ENCODE data around the gene RBM33. TPM values are rescaled to one million over a fixed set of nuclear protein-coding genes. Genes with fewer than 3 reads are reported as not detected.

RBM33 gene
- total and polyA plus RNA-seq, 9 of the 15 experiments (the other 6 are each of a cell fraction or from before 2014, with no cell fraction given) = 4.4 to 80.7 (median 27.3) TPM

DNA sequence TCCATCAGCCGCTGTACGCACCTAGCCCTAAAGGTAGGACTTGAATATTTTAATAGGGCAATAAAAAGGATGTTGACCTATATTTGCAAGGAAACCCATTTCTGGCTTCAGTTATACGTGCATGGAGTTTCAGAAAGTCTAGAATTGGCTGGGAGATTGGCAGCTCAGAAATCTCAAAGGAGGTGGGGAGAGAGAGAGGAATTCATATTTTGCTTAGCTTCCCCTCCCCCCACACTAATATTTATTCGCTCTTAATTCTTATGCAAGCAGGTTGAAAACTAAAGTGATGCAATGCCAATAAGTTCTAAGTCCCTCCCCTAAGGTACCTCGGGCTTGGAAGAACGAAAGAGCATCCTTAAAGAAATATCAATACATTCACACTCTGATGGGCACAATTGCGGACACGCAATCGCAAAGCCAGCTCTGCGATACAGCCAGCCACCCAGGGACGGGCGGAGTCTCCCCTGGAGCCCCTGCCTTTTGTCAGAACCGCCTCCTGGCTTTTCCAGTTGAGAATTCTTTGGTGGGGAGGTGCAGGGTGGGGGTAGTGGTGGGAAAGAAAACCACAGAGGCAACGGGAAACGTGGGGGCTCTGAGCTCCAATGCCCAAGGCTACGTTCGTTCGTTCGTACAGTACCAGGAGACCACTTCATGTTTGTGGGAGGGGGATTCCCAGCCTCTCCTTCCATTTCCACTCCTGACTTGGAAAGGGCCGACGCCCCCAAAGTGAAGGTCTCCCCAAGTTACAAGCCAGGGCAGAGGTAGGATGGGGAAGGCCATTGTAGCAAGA, 166.5 kb downstream of the RBM33 start:
- Histone ChIP-seq H3K9me3 (replicated peaks; ENCODE audit: control insufficient read depth, insufficient read depth, low read depth, low read length) (no peaks in the 10 kb centered on the region), H3K4me3 (no peak overlapping the region), H2AFZ (ENCODE audit: low read depth, low read length) (no peak overlapping the region), H3K4me2 (ENCODE audit: insufficient read depth, low read length) (no peak overlapping the region), H3K9ac (ENCODE audit: insufficient read depth in 1 of 2, low read depth in 2 of 2, low read length in 2 of 2) (no peak overlapping the region), H3K79me2 (ENCODE audit: control insufficient read depth, insufficient read depth, low read length) (no peaks in the 10 kb centered on the region), H4K20me1 (replicated peaks; ENCODE audit: control insufficient read depth, insufficient read depth, low read length) (peaks cover 23% of the 10 kb centered on the region), H3K36me3 (ENCODE audit: control insufficient read depth, insufficient read depth, low read length) (no peaks in the 10 kb centered on the region), H3K4me1 (replicated peaks in 1 of 2; ENCODE audit: control insufficient read depth in 2 of 2, insufficient read depth in 2 of 2, low read length in 2 of 2) (peaks cover 0 to 33% of the 10 kb centered on the region in 2 experiments; a peak in 1 of 5 replicates), H3K27me3 (ENCODE audit: control insufficient read depth in 2 of 2, insufficient read depth in 2 of 2, low read length in 2 of 2) (peaks cover 54 to 84% of the 10 kb centered on the region in 2 experiments), H3K27ac (ENCODE audit: extremely low read depth, low read depth, low read length) (no peak overlapping the region), H3K9me1 (ENCODE audit: control insufficient read depth, insufficient read depth, low read length) (no peaks in the 10 kb centered on the region)
- ChIA-PET CTCF (ENCODE audit: low intra/inter-chr PET ratio) (interaction anchor here (0.6 kb wide), 1 partner anchor 1006 kb away, joined by 4 read pairs; no protein-coding TSS in a partner anchor), POLR2A (interaction anchor here (0.6 kb wide), 1 partner anchor 1776 kb away, joined by 3 read pairs; no protein-coding TSS in a partner anchor)
- WGBS (ENCODE audit: insufficient coverage, low coverage, missing lambda C conversion rate) = 4% methylated on average over 21 of the region's 21 CpGs
- intact Hi-C loops (cut with micrococcal nuclease) = no loop called here
- no TSS peak for BruUV-seq (replicated peaks)
- in situ Hi-C loops (cut with MboI) = loop anchor here (10.0 kb wide), 2 partner anchors 664 to 1004 kb away; no protein-coding TSS in a partner anchor
- DNase-seq (ENCODE audit: extremely low read depth in 1 of 4, low spot score in 3 of 4) = no peak
- TF ChIP-seq TFAM (CRISPR knock-in tag; conservative IDR thresholded peaks at IDR 0.05) (no peak), CEBPB (tag; IDR thresholded peaks at IDR 0.05) (0 out of 2 replicates have a peak, but pooled peaks have one; percentile 27), E2F5 (CRISPR knock-in tag; IDR thresholded peaks at IDR 0.05) (no peak)
- TF ChIP-seq, protein P1, sequence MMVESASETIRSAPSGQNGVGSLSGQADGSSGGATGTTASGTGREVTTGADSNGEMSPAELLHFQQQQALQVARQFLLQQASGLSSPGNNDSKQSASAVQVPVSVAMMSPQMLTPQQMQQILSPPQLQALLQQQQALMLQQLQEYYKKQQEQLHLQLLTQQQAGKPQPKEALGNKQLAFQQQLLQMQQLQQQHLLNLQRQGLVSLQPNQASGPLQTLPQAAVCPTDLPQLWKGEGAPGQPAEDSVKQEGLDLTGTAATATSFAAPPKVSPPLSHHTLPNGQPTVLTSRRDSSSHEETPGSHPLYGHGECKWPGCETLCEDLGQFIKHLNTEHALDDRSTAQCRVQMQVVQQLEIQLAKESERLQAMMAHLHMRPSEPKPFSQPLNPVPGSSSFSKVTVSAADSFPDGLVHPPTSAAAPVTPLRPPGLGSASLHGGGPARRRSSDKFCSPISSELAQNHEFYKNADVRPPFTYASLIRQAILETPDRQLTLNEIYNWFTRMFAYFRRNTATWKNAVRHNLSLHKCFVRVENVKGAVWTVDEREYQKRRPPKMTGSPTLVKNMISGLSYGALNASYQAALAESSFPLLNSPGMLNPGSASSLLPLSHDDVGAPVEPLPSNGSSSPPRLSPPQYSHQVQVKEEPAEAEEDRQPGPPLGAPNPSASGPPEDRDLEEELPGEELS (CRISPR knock-in tag; IDR thresholded peaks at IDR 0.05; ENCODE audit: borderline replicate concordance) = no peak
- no peak for FAIRE-seq
- no peak for ATAC-seq

All from K562 (cell line).